H1 (cell line): Measurements from ENCODE around the gene INAFM2. TPM values are rescaled to one million over a fixed set of nuclear protein-coding genes. Genes with fewer than 3 reads are reported as not detected.

ENCODE experiments used
- ASH2L ChIP-seq: fragments of 200-600, 300-600 bp; sonication (generic); IDR thresholded peaks from one replicate; pipeline ENCODE4 v1.7.1; 2017; ENCODE audit warnings: low read length
- ATF3 ChIP-seq: IDR thresholded peaks from 2 replicates; pipeline ENCODE4 v1.6.1; 2011; ENCODE audit warnings: low read depth, mild to moderate bottlenecking, low read length; ENCODE audit not compliant: insufficient read depth
- BACH1 ChIP-seq: IDR thresholded peaks from 2 replicates; pipeline ENCODE4 v1.6.1; 2012; ENCODE audit warnings: low read length, improper control_type of control experiment
- BCL11A ChIP-seq, 2 experiments: IDR thresholded peaks; one replicate each; pipeline ENCODE4 v1.6.1; 2011; ENCODE audit warnings: low read depth in 2 of 2, low read length in 2 of 2, mild to moderate bottlenecking in 2 of 2
- CHD1 ChIP-seq: IDR thresholded peaks from 2 replicates; pipeline ENCODE4 v1.6.1; 2012; ENCODE audit warnings: low read depth, low read length, improper control_type of control experiment
- CREB1 ChIP-seq: IDR thresholded peaks from 2 replicates; pipeline ENCODE4 v1.6.1; 2012; ENCODE audit warnings: inconsistent platforms
- CTBP2 ChIP-seq: IDR thresholded peaks from 2 replicates; pipeline ENCODE4 v1.7.0; 2011; ENCODE audit warnings: borderline replicate concordance, mild to moderate bottlenecking, moderate library complexity, mixed read lengths, low read length; ENCODE audit not compliant: insufficient read depth, insufficient read length
- E2F6 ChIP-seq: IDR thresholded peaks from 2 replicates; pipeline ENCODE4 v1.6.1; 2012; ENCODE audit warnings: inconsistent platforms
- EP300 ChIP-seq, 2 experiments: IDR thresholded peaks; 1 replicate in 1 of 2; 2 replicates in 1 of 2; pipeline ENCODE4 v1.6.1; 2011 to 2012; ENCODE audit warnings: low read depth in 2 of 2, low read length in 2 of 2, mild to moderate bottlenecking in 2 of 2, borderline replicate concordance in 1 of 2, inconsistent platforms in 1 of 2, moderate library complexity in 1 of 2
- GTF2F1 ChIP-seq: IDR thresholded peaks from 2 replicates; pipeline ENCODE4 v1.6.1; 2012; ENCODE audit warnings: low read depth, low read length, improper control_type of control experiment, borderline replicate concordance
- JUN ChIP-seq: IDR thresholded peaks from 2 replicates; pipeline ENCODE4 v1.6.1; 2011; ENCODE audit warnings: low read depth, mild to moderate bottlenecking, improper control_type of control experiment, low read length
- KDM1A ChIP-seq: fragments of 200-600, 300-600 bp; sonication (generic); IDR thresholded peaks from 2 replicates; pipeline ENCODE4 v1.7.1; 2016; ENCODE audit warnings: mild to moderate bottlenecking, low read length, borderline replicate concordance
- MAFK ChIP-seq: IDR thresholded peaks from 2 replicates; pipeline ENCODE4 v1.6.1; 2012; ENCODE audit warnings: low read depth, mild to moderate bottlenecking, improper control_type of control experiment, low read length
- POLR2AphosphoS5 ChIP-seq: IDR thresholded peaks from 2 replicates; pipeline ENCODE4 v1.6.1; 2011; ENCODE audit warnings: low read depth, low read length
- RAD21 ChIP-seq, 2 experiments: IDR thresholded peaks in 1 of 2; conservative IDR thresholded peaks in 1 of 2; 2 replicates each; pipeline ENCODE4 v1.6.1; 2011; ENCODE audit warnings: low read depth in 2 of 2, low read length in 2 of 2, improper control_type of control experiment in 1 of 2, inconsistent platforms in 1 of 2, mild to moderate bottlenecking in 1 of 2, moderate library complexity in 1 of 2
- RBBP5 ChIP-seq: IDR thresholded peaks from 2 replicates; pipeline ENCODE4 v1.7.1; 2012; ENCODE audit warnings: low read depth, mild to moderate bottlenecking, inconsistent platforms, low read length, moderate library complexity, borderline replicate concordance
- SIRT6 ChIP-seq: IDR thresholded peaks from one replicate; pipeline ENCODE4 v1.7.1; 2012; ENCODE audit warnings: low read length, inconsistent platforms
- SUZ12 ChIP-seq: fragments of 200-600 bp; sonication (generic); IDR thresholded peaks from 2 replicates; pipeline ENCODE4 v1.6.1; 2012; ENCODE audit warnings: mild to moderate bottlenecking, inconsistent platforms, low read length, moderate library complexity, mixed read lengths
- TEAD4 ChIP-seq: IDR thresholded peaks from 2 replicates; pipeline ENCODE4 v1.6.1; 2012; ENCODE audit warnings: low read depth, low read length, inconsistent platforms, mixed read lengths
- YY1 ChIP-seq: IDR thresholded peaks from 2 replicates; pipeline ENCODE4 v1.6.1; 2011; ENCODE audit warnings: low read depth, mild to moderate bottlenecking, low read length
- polyA plus RNA-seq, 7 experiments: library from polyadenylated mRNA; depleted of rRNA in 3 of 7; stranded (reverse) in 5 of 7; unstranded in 2 of 7; fragments of >200 nt in 5 of 7; fragments of 200-250 nt in 2 of 7; gene quantifications; 1 replicate in 5 of 7; 2 replicates in 1 of 7; 4 replicates in 1 of 7; pipeline versions ENCODE4 v1.2.1 to v1.2.3, GENCODE V29; 2011 to 2013; ENCODE audit warnings: missing spikeins in 2 of 7, mixed read lengths in 2 of 7
- total RNA-seq: library from RNA; stranded (reverse); fragmentation: NEBNext Ultra II Directional; extraction: Animal tissue kit (Norgen Biotek cat#: 25700); gene quantifications from 2 replicates; pipeline ENCODE4 v1.2.1, GENCODE V29; 2021

The INAFM2 gene
- total and polyA plus RNA-seq, 2 of the 8 experiments (the other 6 are each of a cell fraction or from before 2014, with no cell fraction given) = 15.3 to 35.1 TPM

GRCh38 chr15:40323953-40324937 lies 753 bp downstream of the INAFM2 start (continued):
- TF ChIP-seq RBBP5 = 0 out of 2 replicates have a peak, but pooled peaks have one; percentile 20
- TF ChIP-seq SUZ12 = no peak
- no peak for TF ChIP-seq ATF3
- no peak for TF ChIP-seq BACH1
- TF ChIP-seq ASH2L = no peak
- no peak for TF ChIP-seq GTF2F1
- TF ChIP-seq E2F6 = 0 out of 2 replicates have a peak, but pooled peaks have one; percentile 49
- TF ChIP-seq MAFK = no peak
- TF ChIP-seq CTBP2 = peak; percentile 29
- no peak for TF ChIP-seq RAD21 (IDR thresholded peaks at IDR 0.05 in 1 of 2, conservative IDR thresholded peaks at IDR 0.05 in 1 of 2; ENCODE audit: low read depth in 2 of 2, low read length in 2 of 2)
- no peak for TF ChIP-seq TEAD4
- TF ChIP-seq CHD1 = no peak
- TF ChIP-seq EP300 (IDR thresholded peaks at IDR 0.05; ENCODE audit: borderline replicate concordance in 1 of 2, low read depth in 2 of 2, low read length in 2 of 2) = no peak
- peak; percentile 76; the same call in 1 of the 2 replicates for TF ChIP-seq YY1
- no peak for TF ChIP-seq KDM1A
- no peak for TF ChIP-seq JUN
- no peak for TF ChIP-seq BCL11A (IDR thresholded peaks at IDR 0.05; ENCODE audit: low read depth in 2 of 2, low read length in 2 of 2)
- TF ChIP-seq POLR2AphosphoS5 = no peak
- TF ChIP-seq SIRT6 = no peak
- no peak for TF ChIP-seq CREB1
